Kidney capillary endothelial cell (primary cell): ENCODE measurements around the gene AIMP1.
"Not testable (repeated sequence)": the region's sequence is repeated elsewhere in the genome, so short reads cannot be mapped to it uniquely, and the experiment has no call there.

Experiments
- DNase-seq: peaks from one replicate; pipeline ENCODE4 v3.0.0-alpha.2; 2018; ENCODE audit warnings: low spot score

Gene AIMP1

DNA sequence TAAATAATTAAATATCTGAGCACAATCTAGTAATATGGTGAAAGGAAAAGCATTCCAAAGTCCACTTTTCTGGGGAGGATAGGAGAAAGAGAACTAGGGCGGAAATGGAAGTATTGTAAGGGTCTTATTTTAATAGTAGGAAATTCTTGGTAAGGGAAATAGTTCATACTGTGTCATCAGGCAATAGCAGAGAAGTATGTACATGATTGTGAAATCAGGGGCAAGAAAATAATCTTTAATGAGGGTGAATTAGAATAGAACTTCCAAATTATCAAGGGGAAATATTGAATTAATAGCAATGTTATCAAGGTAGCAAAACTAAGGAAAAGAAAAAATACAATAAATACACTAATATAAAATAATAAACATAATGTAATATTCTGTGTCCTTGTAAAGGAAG is 37.4 kb downstream of the AIMP1 start:
- DNase-seq, result no peak

- DNase-seq, result no peak
These were observed 38.8 kb downstream of the AIMP1 start for GRCh38 chr4:106355193-106355592.

DNA sequence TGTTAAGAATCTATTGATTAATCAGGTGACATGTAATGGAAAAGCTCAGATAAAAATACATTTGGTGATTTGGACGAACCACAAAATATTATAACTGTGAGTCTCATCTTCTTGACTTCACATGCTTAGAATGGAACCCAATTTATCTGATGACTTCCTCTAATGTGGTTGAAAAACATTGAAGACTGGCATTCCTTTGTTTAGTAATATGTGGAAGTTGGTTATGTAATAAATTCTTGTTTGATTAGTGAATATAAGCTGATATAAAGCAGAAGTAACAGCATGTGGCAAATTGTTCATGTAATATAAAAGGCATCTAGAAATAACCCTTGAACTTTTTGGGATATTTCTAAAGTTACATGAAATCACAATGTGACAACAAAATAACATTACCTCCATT is 42.5 kb downstream of the AIMP1 start:
- DNase-seq, result no peak

- DNase-seq, result no peak
These were observed 45.9 kb downstream of the AIMP1 start for GRCh38 chr4:106362086-106362825.

DNA sequence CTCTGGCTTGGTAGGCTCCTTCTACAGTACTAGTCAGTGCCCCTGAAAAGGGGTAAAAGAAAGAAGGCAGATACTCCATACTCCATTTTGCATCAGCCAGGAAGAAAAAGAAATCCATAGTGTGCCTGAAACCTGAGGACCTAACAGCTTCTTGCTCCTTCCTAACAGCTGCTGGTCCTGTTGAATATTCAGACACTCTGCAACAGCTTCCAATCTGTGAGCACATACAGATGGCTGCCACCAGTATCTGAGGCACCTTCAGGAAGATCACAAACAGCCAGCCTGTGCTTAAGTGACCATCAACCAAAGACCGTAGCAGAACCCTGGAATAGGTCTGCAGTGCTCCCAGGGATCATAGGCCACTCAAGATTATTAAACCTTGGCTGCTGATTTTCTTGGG is 47.9 kb downstream of the AIMP1 start:
- DNase-seq, result no peak

GRCh38 chr4:106365613-106366012 is 49.3 kb downstream of the AIMP1 start:
- DNase-seq, result peak; percentile 98

GRCh38 chr4:106366026-106366425 is 49.7 kb downstream of the AIMP1 start:
- DNase-seq, result no peak

- DNase-seq, result no peak
These were observed 50.7 kb downstream of the AIMP1 start for GRCh38 chr4:106367072-106367471.

GRCh38 chr4:106368678-106369077 is 52.3 kb downstream of the AIMP1 start, which contains the start of gene GIMD1:
Gene GIMD1 (minus strand): TSS chr4:106368778. CDS start chr4:106367435, 1,343 bp downstream.
- DNase-seq, result no peak

DNA sequence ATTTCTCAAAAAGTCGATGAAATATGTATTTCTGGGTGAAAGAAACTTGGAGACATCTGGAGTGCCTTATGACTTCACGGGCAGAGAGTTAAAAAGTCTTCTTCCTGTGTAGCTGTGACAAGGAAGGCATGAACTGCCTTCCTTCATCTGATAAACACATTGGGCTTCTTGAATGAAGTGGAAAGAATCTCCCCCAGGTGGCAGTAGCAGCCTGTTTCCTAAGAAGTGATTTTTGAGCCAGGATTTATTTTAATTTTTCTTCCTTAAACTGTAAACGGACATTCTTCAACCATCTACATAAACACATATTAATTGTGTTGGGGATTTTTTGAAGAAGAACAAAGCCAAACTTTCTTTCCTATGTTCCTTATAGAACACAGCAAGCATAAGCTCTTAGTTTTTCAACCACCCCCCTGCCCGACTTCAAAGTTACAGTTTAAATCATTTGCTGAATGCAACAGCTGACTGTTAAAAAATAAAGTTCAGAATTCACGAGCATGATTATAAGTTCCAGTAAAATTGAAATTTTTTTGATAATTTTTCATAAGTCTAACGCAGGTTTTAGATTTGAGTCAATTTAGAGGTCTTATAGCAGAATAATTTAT is 53.2 kb downstream of the AIMP1 start:
- peak; percentile 84 for DNase-seq

GRCh38 chr4:106370214-106370613 is 53.9 kb downstream of the AIMP1 start:
- no peak for DNase-seq

GRCh38 chr4:106371161-106371560 is 54.8 kb downstream of the AIMP1 start:
- no peak for DNase-seq

DNA sequence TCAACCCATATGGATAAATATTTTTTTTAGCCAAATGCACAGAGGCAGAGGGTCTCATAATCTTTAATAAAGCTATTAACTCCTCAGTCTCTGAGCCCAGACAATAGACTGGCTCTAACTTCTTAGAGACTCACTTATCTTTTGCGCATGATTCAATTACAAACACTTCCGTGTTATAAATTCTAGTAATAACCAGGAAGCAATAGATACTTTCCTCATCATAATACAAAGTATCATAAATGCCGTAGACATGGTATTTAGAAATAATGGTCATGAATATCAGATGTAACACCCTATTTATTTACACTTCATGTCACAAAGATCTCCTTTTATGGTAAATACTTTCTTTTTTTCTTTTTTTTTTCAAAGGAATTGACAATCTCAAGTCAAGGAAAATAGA is 56.7 kb downstream of the AIMP1 start:
- no peak for DNase-seq

DNA sequence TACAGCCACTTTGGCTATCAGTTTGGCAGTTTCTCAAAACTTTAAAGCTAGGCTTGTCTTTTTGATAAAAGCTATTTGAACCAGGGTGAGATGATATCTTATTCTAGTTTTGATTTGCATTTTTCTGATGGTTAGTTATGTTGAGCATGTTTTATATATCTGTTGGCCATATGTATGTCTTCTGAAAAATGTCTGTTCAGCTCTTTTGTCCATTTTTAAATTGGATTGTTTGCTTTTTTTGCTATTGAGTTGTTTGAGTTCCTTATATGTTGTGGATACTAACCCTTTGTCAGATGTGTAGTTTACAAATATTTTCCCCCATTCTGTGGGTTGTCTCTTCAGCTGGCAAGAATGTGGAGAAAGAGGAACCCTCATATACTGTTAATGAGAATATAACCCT is 63.8 kb downstream of the AIMP1 start:
- no peak for DNase-seq

- no peak for DNase-seq
These were observed 68.5 kb downstream of the AIMP1 start for GRCh38 chr4:106384878-106385277.

- no peak for DNase-seq
These were observed 69.6 kb downstream of the AIMP1 start for GRCh38 chr4:106385853-106386393.

DNA sequence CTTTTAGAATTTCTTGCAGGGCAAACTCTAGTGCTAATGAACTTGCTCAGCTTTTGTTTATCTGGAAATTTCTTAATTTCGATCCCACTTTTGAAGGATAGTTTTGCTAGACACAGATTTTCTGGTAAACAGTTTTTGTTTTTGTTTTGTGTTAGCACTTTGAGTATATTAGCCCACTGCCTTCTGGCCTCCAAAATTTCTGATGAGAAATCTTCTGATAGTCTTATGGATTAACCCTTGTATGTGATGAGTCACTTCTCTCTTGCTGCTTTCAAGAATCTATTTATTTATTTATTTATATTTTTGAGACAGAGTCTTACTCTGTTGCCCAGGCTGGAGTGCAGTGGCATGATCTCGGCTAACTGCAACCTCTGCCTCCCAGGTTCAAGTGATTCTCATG is 79.2 kb downstream of the AIMP1 start:
- DNase-seq, result no peak

- not testable (repeated sequence) for DNase-seq
These were observed 82.5 kb downstream of the AIMP1 start for GRCh38 chr4:106398898-106399297.
